ENCODE results near the gene PAX2. TPM values are rescaled to one million over a fixed set of nuclear protein-coding genes. Genes with fewer than 3 reads are reported as not detected.

Gene PAX2
- total RNA-seq, 1 donor from 2014 or later: 0.34 TPM

- peaks cover 76% of the 10 kb centered on the region for H3K27me3 Mint-ChIP-seq (ENCODE audit: insufficient read depth, low read depth)
- H2AFZ ChIP-seq (replicated peaks): no peak overlapping the region
These were observed 10.4 kb downstream of the PAX2 start for GRCh38 chr10:100755821-100756220.

GRCh38 chr10:100759331-100759730 lies 13.9 kb downstream of the PAX2 start:
- Histone ChIP-seq H3K27ac (no peak overlapping the region), H3K36me3 (no peaks in the 10 kb centered on the region), H3K9me3 (ENCODE audit: low read depth) (no peaks in the 10 kb centered on the region), H4K20me1 (ENCODE audit: low read depth) (peaks cover 39% of the 10 kb centered on the region), H3K4me1 (no peaks in the 10 kb centered on the region), H3K27me3 (peaks cover 100% of the 10 kb centered on the region), H3K4me3 (no peak overlapping the region), H3F3A (ENCODE audit: low read depth) (no peaks in the 10 kb centered on the region), H3K9ac (no peak overlapping the region), H3K79me2 (ENCODE audit: low read depth) (no peaks in the 10 kb centered on the region), H3K4me2 (no peak overlapping the region), H2AFZ (replicated peaks) (no peak overlapping the region)
- H3K36me3 Mint-ChIP-seq: no peaks in the 10 kb centered on the region
- H3K27me3 Mint-ChIP-seq (ENCODE audit: insufficient read depth, low read depth): peaks cover 53% of the 10 kb centered on the region
- H3K4me3 Mint-ChIP-seq: no peak overlapping the region
- peaks cover 3% of the 10 kb centered on the region for H3K4me1 Mint-ChIP-seq
- H3K27ac Mint-ChIP-seq: no peak overlapping the region
- H3K9me3 Mint-ChIP-seq: peaks cover 2% of the 10 kb centered on the region
- no peak for TF ChIP-seq CTCF (IDR thresholded peaks at IDR 0.05)
- no peak for TF ChIP-seq EZH2 (IDR thresholded peaks at IDR 0.05)
- no peak for TF ChIP-seq EZH2phosphoT487 (IDR thresholded peaks at IDR 0.05)
- DNase-seq (ENCODE audit: low spot score): peak; percentile 36

More at GRCh38 chr10:100755821-100756220, 10.4 kb downstream of the PAX2 start:
- Histone ChIP-seq H3F3A (ENCODE audit: low read depth) (peaks cover 3% of the 10 kb centered on the region), H3K9me3 (ENCODE audit: low read depth) (no peaks in the 10 kb centered on the region), H3K27me3 (peaks cover 100% of the 10 kb centered on the region), H3K4me1 (peaks cover 3% of the 10 kb centered on the region), H3K4me2 (no peak overlapping the region), H3K79me2 (ENCODE audit: low read depth) (no peaks in the 10 kb centered on the region), H3K9ac (no peak overlapping the region), H3K27ac (no peak overlapping the region), H4K20me1 (ENCODE audit: low read depth) (peaks cover 67% of the 10 kb centered on the region), H3K36me3 (no peaks in the 10 kb centered on the region), H3K4me3 (no peak overlapping the region)
- Mint-ChIP-seq H3K27ac (no peak overlapping the region), H3K36me3 (no peaks in the 10 kb centered on the region), H3K9me3 (peaks cover 5% of the 10 kb centered on the region), H3K4me1 (no peaks in the 10 kb centered on the region), H3K4me3 (no peak overlapping the region)
- no peak for DNase-seq (ENCODE audit: low spot score)
- no peak for TF ChIP-seq EZH2 (IDR thresholded peaks at IDR 0.05)
- no peak for TF ChIP-seq CTCF (IDR thresholded peaks at IDR 0.05)
- TF ChIP-seq EZH2phosphoT487 (IDR thresholded peaks at IDR 0.05): no peak

GRCh38 chr10:100760726-100761125 lies 15.3 kb downstream of the PAX2 start:
- Histone ChIP-seq H3K9me3 (ENCODE audit: low read depth) (no peaks in the 10 kb centered on the region), H3K27me3 (peaks cover 100% of the 10 kb centered on the region), H4K20me1 (ENCODE audit: low read depth) (peaks cover 26% of the 10 kb centered on the region), H3K9ac (no peak overlapping the region), H3K79me2 (ENCODE audit: low read depth) (no peaks in the 10 kb centered on the region), H3K36me3 (no peaks in the 10 kb centered on the region), H3K4me1 (no peaks in the 10 kb centered on the region), H3K4me2 (no peak overlapping the region), H3F3A (ENCODE audit: low read depth) (no peaks in the 10 kb centered on the region), H3K27ac (no peak overlapping the region), H3K4me3 (no peak overlapping the region), H2AFZ (replicated peaks) (no peak overlapping the region)
- Mint-ChIP-seq H3K27me3 (ENCODE audit: insufficient read depth, low read depth) (peaks cover 46% of the 10 kb centered on the region), H3K36me3 (no peaks in the 10 kb centered on the region), H3K27ac (no peak overlapping the region), H3K4me3 (no peak overlapping the region), H3K9me3 (peaks cover 2% of the 10 kb centered on the region), H3K4me1 (peaks cover 3% of the 10 kb centered on the region)
- no peak for TF ChIP-seq EZH2phosphoT487 (IDR thresholded peaks at IDR 0.05)
- TF ChIP-seq EZH2 (IDR thresholded peaks at IDR 0.05): no peak
- TF ChIP-seq CTCF (IDR thresholded peaks at IDR 0.05): no peak
- DNase-seq (ENCODE audit: low spot score): no peak
